22Rv1 (cell line): ENCODE measurements around the gene SMPDL3B.

ENCODE experiments used
- ZFX ChIP-seq: fragments of 450-650 bp; IDR thresholded peaks from 2 replicates; pipeline ENCODE4 v1.6.1; 2017; ENCODE audit warnings: antibody characterized with exemption, borderline replicate concordance
- TF ChIP-seq, protein P1 (sequence below): fragments of 450-650 bp; IDR thresholded peaks from 2 replicates; pipeline ENCODE4 v1.5.1; 2017; ENCODE audit warnings: mild to moderate bottlenecking

DNA sequence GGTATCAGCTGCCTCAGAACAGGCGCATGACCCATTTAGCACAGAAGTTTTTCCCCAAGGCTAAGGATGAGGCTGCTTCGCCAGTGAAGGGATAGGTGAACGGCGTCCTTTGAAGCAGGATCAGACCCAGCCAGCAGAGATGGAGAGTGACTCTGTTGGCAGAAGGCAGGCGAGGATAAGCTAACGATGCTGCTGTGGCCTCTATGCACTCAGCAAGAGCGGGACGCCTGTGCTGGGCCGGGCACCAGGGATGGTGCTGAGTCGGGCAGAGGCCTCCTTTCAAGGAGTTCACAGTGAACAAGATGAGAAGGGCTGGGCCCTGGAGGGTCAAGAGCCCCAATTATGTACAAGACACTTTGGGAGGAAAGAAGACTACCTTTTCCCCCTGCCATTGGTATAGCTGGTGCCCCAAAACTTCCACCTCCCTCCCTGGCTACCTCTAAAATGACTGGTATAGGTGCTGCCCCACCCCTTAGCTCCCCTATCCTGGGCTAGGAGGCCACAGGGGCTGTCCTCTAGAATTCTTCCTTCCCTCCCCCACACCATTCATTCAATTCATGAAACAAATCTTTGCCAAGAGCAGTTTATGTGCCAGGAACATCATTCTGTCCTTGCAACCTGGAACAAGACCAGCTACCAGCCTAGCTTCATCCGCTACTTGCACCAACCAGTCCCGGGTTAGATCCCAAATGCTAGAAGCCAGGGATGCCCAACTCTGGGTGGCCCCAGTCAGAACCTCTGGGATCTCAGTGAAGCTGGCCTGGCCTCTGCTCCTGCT is 32.5 kb downstream of the SMPDL3B start:
- TF ChIP-seq, protein P1, sequence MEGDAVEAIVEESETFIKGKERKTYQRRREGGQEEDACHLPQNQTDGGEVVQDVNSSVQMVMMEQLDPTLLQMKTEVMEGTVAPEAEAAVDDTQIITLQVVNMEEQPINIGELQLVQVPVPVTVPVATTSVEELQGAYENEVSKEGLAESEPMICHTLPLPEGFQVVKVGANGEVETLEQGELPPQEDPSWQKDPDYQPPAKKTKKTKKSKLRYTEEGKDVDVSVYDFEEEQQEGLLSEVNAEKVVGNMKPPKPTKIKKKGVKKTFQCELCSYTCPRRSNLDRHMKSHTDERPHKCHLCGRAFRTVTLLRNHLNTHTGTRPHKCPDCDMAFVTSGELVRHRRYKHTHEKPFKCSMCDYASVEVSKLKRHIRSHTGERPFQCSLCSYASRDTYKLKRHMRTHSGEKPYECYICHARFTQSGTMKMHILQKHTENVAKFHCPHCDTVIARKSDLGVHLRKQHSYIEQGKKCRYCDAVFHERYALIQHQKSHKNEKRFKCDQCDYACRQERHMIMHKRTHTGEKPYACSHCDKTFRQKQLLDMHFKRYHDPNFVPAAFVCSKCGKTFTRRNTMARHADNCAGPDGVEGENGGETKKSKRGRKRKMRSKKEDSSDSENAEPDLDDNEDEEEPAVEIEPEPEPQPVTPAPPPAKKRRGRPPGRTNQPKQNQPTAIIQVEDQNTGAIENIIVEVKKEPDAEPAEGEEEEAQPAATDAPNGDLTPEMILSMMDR = no peak
- no peak for TF ChIP-seq ZFX
